OCI-LY1 (cell line): ENCODE measurements around the gene ZFYVE28.

ENCODE experiments used
- H2AFZ ChIP-seq: fragments of 200-600 bp; sonication (generic), shearing (Covaris generic); 2 replicates; pipeline ENCODE4 v1.6.0; 2014; ENCODE audit warnings: antibody characterized with exemption, mild to moderate bottlenecking, low read length
- H3F3A ChIP-seq: fragments of 200-600 bp; sonication (generic), shearing (Covaris generic); 2 replicates; pipeline ENCODE4 v1.6.0; 2014; ENCODE audit warnings: mild to moderate bottlenecking, antibody characterized with exemption, low read length, moderate library complexity; ENCODE audit not compliant: insufficient read depth
- H3K27ac ChIP-seq: fragments of 200-600 bp; sonication (generic); 2 replicates; pipeline ENCODE4 v1.5.1; 2014; ENCODE audit warnings: low read length, mixed run types, mild to moderate bottlenecking, low read depth; ENCODE audit not compliant: poor library complexity, severe bottlenecking
- H3K27me3 ChIP-seq: fragments of 200-600 bp; sonication (generic); 2 replicates; pipeline ENCODE4 v1.6.0; 2014; ENCODE audit warnings: antibody characterized with exemption, mild to moderate bottlenecking, low read length, moderate library complexity; ENCODE audit not compliant: insufficient read depth
- H3K36me3 ChIP-seq: fragments of 200-600 bp; sonication (generic); 2 replicates; pipeline ENCODE4 v1.6.1; 2014; ENCODE audit warnings: mild to moderate bottlenecking, antibody characterized with exemption, low read length, moderate library complexity, mixed read lengths; ENCODE audit not compliant: insufficient read depth
- H3K4me1 ChIP-seq: fragments of 200-600 bp; sonication (generic); 2 replicates; pipeline ENCODE4 v1.5.1; 2014; ENCODE audit warnings: mild to moderate bottlenecking, low read length, moderate library complexity; ENCODE audit not compliant: insufficient read depth, severe bottlenecking
- H3K4me2 ChIP-seq: fragments of 200-600 bp; sonication (generic), shearing (Covaris generic); 2 replicates; pipeline ENCODE4 v1.6.1; 2014; ENCODE audit warnings: low read length
- H3K4me3 ChIP-seq: fragments of 200-600 bp; sonication (generic); 2 replicates; pipeline ENCODE4 v1.5.1; 2014; ENCODE audit warnings: low read length, low read depth, mild to moderate bottlenecking, mixed read lengths; ENCODE audit not compliant: poor library complexity, severe bottlenecking
- H3K79me2 ChIP-seq: fragments of 200-600 bp; shearing (Covaris generic); 2 replicates; pipeline ENCODE4 v1.6.1; 2016; ENCODE audit warnings: mixed run types, low read length, mixed read lengths; ENCODE audit not compliant: insufficient read depth
- H3K9ac ChIP-seq: fragments of 200-600 bp; sonication (generic), shearing (Covaris generic); 2 replicates; pipeline ENCODE4 v1.6.1; 2014; ENCODE audit warnings: mild to moderate bottlenecking, low read length, mixed read lengths
- H3K9me2 ChIP-seq: fragments of 200-600 bp; sonication (generic), shearing (Covaris generic); 2 replicates; pipeline ENCODE4 v1.6.1; 2014; ENCODE audit warnings: low read depth, mild to moderate bottlenecking, low read length, mixed read lengths
- H3K9me3 ChIP-seq: fragments of 200-600 bp; shearing (Covaris generic); 2 replicates; pipeline ENCODE4 v1.6.1; 2014; ENCODE audit warnings: low read length, mixed read lengths
- H4K20me1 ChIP-seq: fragments of 200-600 bp; sonication (generic), shearing (Covaris generic); 2 replicates; pipeline ENCODE4 v1.6.0; 2016; ENCODE audit warnings: mild to moderate bottlenecking, low read length; ENCODE audit not compliant: insufficient read depth
- EZH2 ChIP-seq: fragments of 200-600 bp; sonication (generic), shearing (Covaris generic); IDR thresholded peaks from 2 replicates; pipeline ENCODE4 v1.8.0; 2017; ENCODE audit warnings: borderline replicate concordance, mixed run types, mild to moderate bottlenecking, antibody characterized with exemption, low read length, moderate library complexity, mixed read lengths
- TF ChIP-seq, protein P1 (sequence below): fragments of 200-600 bp; sonication (generic), shearing (Covaris generic); IDR thresholded peaks from 2 replicates; pipeline ENCODE4 v1.5.1; 2017; ENCODE audit warnings: mild to moderate bottlenecking, antibody characterized with exemption, low read length, moderate library complexity, mixed read lengths

The ZFYVE28 gene

DNA sequence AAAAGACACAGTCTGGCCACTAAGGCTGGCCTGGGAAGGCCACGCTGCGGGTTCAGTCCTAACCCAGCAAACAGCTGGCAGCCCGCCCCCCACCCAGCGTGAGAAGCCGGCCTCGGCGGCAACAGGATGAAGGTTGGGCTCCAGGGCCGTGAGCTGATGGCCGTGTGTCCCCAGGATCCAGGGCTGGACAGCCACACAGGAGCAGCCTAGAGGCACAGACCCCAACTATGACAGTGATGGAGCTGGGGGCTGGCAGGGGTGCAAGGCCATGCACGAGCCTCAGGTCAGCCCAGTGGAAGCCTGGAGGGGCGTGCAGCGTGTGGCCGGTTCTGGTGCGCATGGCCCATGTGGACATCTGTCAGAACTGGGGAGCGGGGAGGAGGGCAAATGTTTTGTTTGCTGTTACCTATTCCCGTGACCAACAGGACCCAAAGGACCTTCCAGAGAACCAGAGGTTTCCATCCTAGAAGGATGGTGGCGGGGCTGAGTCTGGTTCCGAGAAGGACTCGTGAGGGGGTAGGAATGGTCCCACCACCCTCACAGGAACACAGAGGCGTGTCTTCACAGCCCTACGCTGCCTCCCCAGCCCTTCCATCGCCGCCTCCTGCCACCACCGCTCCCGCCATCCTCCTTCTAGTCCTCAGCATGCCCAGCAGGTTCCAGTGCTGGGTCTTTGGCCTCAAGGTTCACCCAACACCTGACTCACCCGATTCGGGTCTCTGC lies 46.5 kb downstream of the ZFYVE28 start:
- H3F3A ChIP-seq: no peaks in the 10 kb centered on the region
- H3K4me2 ChIP-seq: no peak overlapping the region
- TF ChIP-seq EZH2: no peak
- TF ChIP-seq, protein P1, sequence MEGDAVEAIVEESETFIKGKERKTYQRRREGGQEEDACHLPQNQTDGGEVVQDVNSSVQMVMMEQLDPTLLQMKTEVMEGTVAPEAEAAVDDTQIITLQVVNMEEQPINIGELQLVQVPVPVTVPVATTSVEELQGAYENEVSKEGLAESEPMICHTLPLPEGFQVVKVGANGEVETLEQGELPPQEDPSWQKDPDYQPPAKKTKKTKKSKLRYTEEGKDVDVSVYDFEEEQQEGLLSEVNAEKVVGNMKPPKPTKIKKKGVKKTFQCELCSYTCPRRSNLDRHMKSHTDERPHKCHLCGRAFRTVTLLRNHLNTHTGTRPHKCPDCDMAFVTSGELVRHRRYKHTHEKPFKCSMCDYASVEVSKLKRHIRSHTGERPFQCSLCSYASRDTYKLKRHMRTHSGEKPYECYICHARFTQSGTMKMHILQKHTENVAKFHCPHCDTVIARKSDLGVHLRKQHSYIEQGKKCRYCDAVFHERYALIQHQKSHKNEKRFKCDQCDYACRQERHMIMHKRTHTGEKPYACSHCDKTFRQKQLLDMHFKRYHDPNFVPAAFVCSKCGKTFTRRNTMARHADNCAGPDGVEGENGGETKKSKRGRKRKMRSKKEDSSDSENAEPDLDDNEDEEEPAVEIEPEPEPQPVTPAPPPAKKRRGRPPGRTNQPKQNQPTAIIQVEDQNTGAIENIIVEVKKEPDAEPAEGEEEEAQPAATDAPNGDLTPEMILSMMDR: no peak
- H3K79me2 ChIP-seq: no peaks in the 10 kb centered on the region
- no peaks in the 10 kb centered on the region for H3K9me3 ChIP-seq
- no peaks in the 10 kb centered on the region for H3K27me3 ChIP-seq
- H3K9ac ChIP-seq: no peak overlapping the region
- H2AFZ ChIP-seq: no peak overlapping the region
- H4K20me1 ChIP-seq: no peaks in the 10 kb centered on the region
- no peak overlapping the region for H3K27ac ChIP-seq
- no peaks in the 10 kb centered on the region for H3K36me3 ChIP-seq
- no peaks in the 10 kb centered on the region for H3K9me2 ChIP-seq
- no peaks in the 10 kb centered on the region for H3K4me1 ChIP-seq
- no peak overlapping the region for H3K4me3 ChIP-seq

DNA sequence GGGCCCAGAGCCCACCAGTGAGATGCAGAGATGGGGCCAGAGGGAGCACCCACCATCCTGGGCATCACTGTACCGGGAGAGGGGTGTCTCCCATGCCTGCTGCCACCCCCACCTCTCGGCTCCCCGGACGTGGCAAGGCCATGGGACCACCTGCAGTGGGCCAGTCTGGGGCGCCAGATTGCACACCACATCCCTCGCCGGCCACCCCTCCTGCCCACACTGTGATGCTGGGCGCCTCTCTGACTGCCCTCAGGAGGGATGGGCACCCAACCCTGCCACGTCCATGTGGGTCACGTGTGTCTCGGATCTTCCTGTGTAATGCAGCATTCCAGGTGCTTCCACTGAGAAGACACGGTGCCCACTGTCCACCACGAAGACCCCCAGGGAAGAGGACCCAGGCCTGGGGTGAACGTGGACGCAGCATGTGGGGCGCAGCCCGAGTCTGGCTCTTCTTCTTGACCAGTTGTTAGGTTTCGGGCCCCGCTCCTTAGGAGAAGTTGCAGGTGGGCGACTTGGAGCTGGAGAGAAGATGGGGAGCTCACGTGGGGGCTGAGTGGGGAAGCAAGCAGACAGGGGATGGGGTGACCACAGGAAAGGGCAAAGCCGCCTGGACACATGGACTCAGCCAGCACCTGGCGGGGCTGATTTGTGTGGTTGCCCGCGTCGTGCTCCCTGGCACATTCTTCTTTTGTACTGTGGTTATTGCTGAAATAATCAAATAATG lies 47.7 kb downstream of the ZFYVE28 start:
- no peaks in the 10 kb centered on the region for H3K9me2 ChIP-seq
- H3K9me3 ChIP-seq: no peaks in the 10 kb centered on the region
- no peak overlapping the region for H3K4me2 ChIP-seq
- no peaks in the 10 kb centered on the region for H3F3A ChIP-seq
- H3K27ac ChIP-seq: no peak overlapping the region
- H2AFZ ChIP-seq: no peak overlapping the region
- no peak overlapping the region for H3K4me3 ChIP-seq
- no peak for TF ChIP-seq EZH2
- TF ChIP-seq, protein P1: no peak
- H3K4me1 ChIP-seq: no peaks in the 10 kb centered on the region
- no peaks in the 10 kb centered on the region for H4K20me1 ChIP-seq
- no peaks in the 10 kb centered on the region for H3K36me3 ChIP-seq
- H3K79me2 ChIP-seq: no peaks in the 10 kb centered on the region
- no peaks in the 10 kb centered on the region for H3K27me3 ChIP-seq
- no peak overlapping the region for H3K9ac ChIP-seq

- no peak overlapping the region for H3K4me3 ChIP-seq
- H3K27me3 ChIP-seq: no peaks in the 10 kb centered on the region
- H3F3A ChIP-seq: no peaks in the 10 kb centered on the region
- no peaks in the 10 kb centered on the region for H3K36me3 ChIP-seq
- TF ChIP-seq, protein P1: no peak
- no peak overlapping the region for H2AFZ ChIP-seq
- no peak overlapping the region for H3K27ac ChIP-seq
- no peaks in the 10 kb centered on the region for H3K79me2 ChIP-seq
- no peaks in the 10 kb centered on the region for H4K20me1 ChIP-seq
- no peaks in the 10 kb centered on the region for H3K9me2 ChIP-seq
- no peak overlapping the region for H3K9ac ChIP-seq
- no peaks in the 10 kb centered on the region for H3K9me3 ChIP-seq
- H3K4me2 ChIP-seq: no peak overlapping the region
- H3K4me1 ChIP-seq: no peaks in the 10 kb centered on the region
These were observed 49.6 kb downstream of the ZFYVE28 start for GRCh38 chr4:2368746-2369437.
